Activated T-helper 2 cell treated with anti-CD3 and anti-CD28 coated beads, Interferon-gamma antibody, Interleukin-2, Interleukin-4, amounts not matched to agents 10 μg/mL and 5 μg/mL and 100 μg/mL, durations not matched to agents 14 hours and 24 hours and 36 hours (primary cell): ENCODE data around the gene MIGA2. TPM values are rescaled to one million over a fixed set of nuclear protein-coding genes. Genes with fewer than 3 reads are reported as not detected.
A peak's percentile ranks its signal among the peaks of the same experiment; 100 is the strongest.

Experiments used
- DNase-seq: peaks from one replicate; pipeline ENCODE4 v3.0.0; 2021; ENCODE audit warnings: low spot score
- H3K27ac Mint-ChIP-seq: one replicate; pipeline ENCODE4 v1.8.0; 2021; ENCODE audit warnings: mixed read lengths
- H3K27me3 Mint-ChIP-seq: one replicate; pipeline ENCODE4 v1.8.0; 2021; ENCODE audit warnings: low read depth, mixed read lengths
- H3K36me3 Mint-ChIP-seq: one replicate; pipeline ENCODE4 v1.8.0; 2021; ENCODE audit warnings: low read depth, mixed read lengths
- H3K4me1 Mint-ChIP-seq: one replicate; pipeline ENCODE4 v1.8.0; 2021; ENCODE audit warnings: low read depth, mixed read lengths
- H3K4me3 Mint-ChIP-seq: one replicate; pipeline ENCODE4 v1.8.0; 2021; ENCODE audit warnings: low read depth, mild to moderate bottlenecking, moderate library complexity, mixed read lengths
- H3K9me3 Mint-ChIP-seq: one replicate; pipeline ENCODE4 v1.8.0; 2021; ENCODE audit warnings: mixed read lengths
- intact Hi-C: fragments of 100-400 bp; cut with micrococcal nuclease; formaldehyde crosslinking; loops from one replicate; pipeline ENCODE4 v1.15.1; 2023
- total RNA-seq: library from RNA; stranded (reverse); gene quantifications from 2 replicates; pipeline ENCODE4 v1.2.3, GENCODE V29; 2022

Gene MIGA2
- total RNA-seq, 1 donor from 2014 or later = 41.7 TPM

GRCh38 chr9:129058965-129059795, 22.8 kb downstream of the MIGA2 start:
- intact Hi-C loops = no loop called here
- no peaks in the 10 kb centered on the region for H3K9me3 Mint-ChIP-seq
- peaks cover 11% of the 10 kb centered on the region for H3K36me3 Mint-ChIP-seq
- H3K27ac Mint-ChIP-seq = no peak overlapping the region
- DNase-seq = no peak
- H3K4me3 Mint-ChIP-seq = no peak overlapping the region
- no peaks in the 10 kb centered on the region for H3K4me1 Mint-ChIP-seq
- no peaks in the 10 kb centered on the region for H3K27me3 Mint-ChIP-seq

GRCh38 chr9:129059796-129060785, 23.7 kb downstream of the MIGA2 start:
- Mint-ChIP-seq H3K4me1 (no peaks in the 10 kb centered on the region), H3K36me3 (peaks cover 6% of the 10 kb centered on the region), H3K27ac (no peak overlapping the region), H3K9me3 (no peaks in the 10 kb centered on the region), H3K4me3 (no peak overlapping the region), H3K27me3 (no peaks in the 10 kb centered on the region)
- intact Hi-C loops = no loop called here
- DNase-seq = no peak

GRCh38 chr9:129060991-129061390, 24.6 kb downstream of the MIGA2 start:
- no peaks in the 10 kb centered on the region for H3K9me3 Mint-ChIP-seq
- intact Hi-C loops = no loop called here
- no peaks in the 10 kb centered on the region for H3K27me3 Mint-ChIP-seq
- H3K4me1 Mint-ChIP-seq = no peaks in the 10 kb centered on the region
- peaks cover 12% of the 10 kb centered on the region for H3K36me3 Mint-ChIP-seq
- no peak overlapping the region for H3K4me3 Mint-ChIP-seq
- no peak for DNase-seq
- no peak overlapping the region for H3K27ac Mint-ChIP-seq

- H3K27ac Mint-ChIP-seq = no peak overlapping the region
- no peak for DNase-seq
- H3K4me1 Mint-ChIP-seq = no peaks in the 10 kb centered on the region
- intact Hi-C loops = no loop called here
- H3K4me3 Mint-ChIP-seq = no peak overlapping the region
- H3K9me3 Mint-ChIP-seq = no peaks in the 10 kb centered on the region
- H3K27me3 Mint-ChIP-seq = no peaks in the 10 kb centered on the region
- peaks cover 13% of the 10 kb centered on the region for H3K36me3 Mint-ChIP-seq
Observed at GRCh38 chr9:129063061-129063460, 26.6 kb downstream of the MIGA2 start.

- no peaks in the 10 kb centered on the region for H3K9me3 Mint-ChIP-seq
- H3K36me3 Mint-ChIP-seq = peaks cover 22% of the 10 kb centered on the region
- H3K4me1 Mint-ChIP-seq = peaks cover 9% of the 10 kb centered on the region
- no peak overlapping the region for H3K4me3 Mint-ChIP-seq
- no peaks in the 10 kb centered on the region for H3K27me3 Mint-ChIP-seq
- H3K27ac Mint-ChIP-seq = no peak overlapping the region
- DNase-seq = no peak
- intact Hi-C loops = no loop called here
Observed at GRCh38 chr9:129064499-129064908, 28.1 kb downstream of the MIGA2 start.

GRCh38 chr9:129068110-129068509, 31.7 kb downstream of the MIGA2 start:
- no peak for DNase-seq
- Mint-ChIP-seq H3K4me1 (peaks cover 18% of the 10 kb centered on the region), H3K36me3 (peaks cover 19% of the 10 kb centered on the region), H3K9me3 (no peaks in the 10 kb centered on the region), H3K4me3 (no peak overlapping the region), H3K27ac (peak overlapping the region; percentile 64), H3K27me3 (no peaks in the 10 kb centered on the region)
- intact Hi-C loops = no loop called here

GRCh38 chr9:129068990-129069861, 32.8 kb downstream of the MIGA2 start:
- no peaks in the 10 kb centered on the region for H3K9me3 Mint-ChIP-seq
- H3K27me3 Mint-ChIP-seq = no peaks in the 10 kb centered on the region

DNA sequence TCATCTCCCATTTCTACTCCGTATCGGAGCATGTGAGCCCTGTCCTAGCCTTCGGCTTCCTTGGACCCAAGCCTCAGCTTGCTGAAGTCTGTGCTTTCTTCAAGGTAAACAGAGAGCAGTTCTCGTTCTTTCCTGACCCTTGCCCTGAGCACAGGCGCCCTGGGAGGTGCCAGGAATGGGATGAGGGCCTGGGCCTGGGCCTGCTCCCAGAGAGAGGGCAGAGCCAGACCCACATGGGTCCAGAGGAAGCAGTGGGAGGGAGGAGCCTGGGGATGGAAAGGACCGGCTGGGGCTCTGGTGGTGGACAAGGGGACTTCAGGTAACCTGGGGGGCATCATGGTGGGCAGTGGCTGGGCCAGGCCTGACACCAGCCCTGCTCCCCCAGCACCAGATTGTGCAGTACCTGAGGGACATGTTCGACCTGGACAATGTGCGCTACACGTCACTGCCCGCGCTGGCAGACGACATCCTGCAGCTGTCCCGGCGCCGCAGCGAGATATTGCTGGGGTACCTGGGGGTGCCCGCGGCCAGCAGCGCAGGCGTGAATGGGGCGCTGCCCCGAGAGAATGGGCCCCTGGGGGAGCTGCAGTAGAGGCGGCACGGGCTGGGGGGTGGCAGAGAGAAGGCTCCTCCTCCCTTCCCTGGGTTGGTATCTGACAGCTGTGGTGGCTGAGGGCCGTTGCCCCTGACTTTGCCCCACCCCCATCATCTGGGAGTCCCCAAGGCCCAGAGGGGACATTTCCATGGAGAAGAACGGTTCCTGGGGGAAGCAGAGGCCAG, 33.6 kb downstream of the MIGA2 start:
- no peaks in the 10 kb centered on the region for H3K9me3 Mint-ChIP-seq
- no peak overlapping the region for H3K4me3 Mint-ChIP-seq
- DNase-seq = no peak
- peaks cover 18% of the 10 kb centered on the region for H3K4me1 Mint-ChIP-seq
- peak overlapping the region; percentile 63 for H3K27ac Mint-ChIP-seq
- intact Hi-C loops = no loop called here
- no peaks in the 10 kb centered on the region for H3K27me3 Mint-ChIP-seq
- peaks cover 16% of the 10 kb centered on the region for H3K36me3 Mint-ChIP-seq

More at GRCh38 chr9:129068990-129069861, 32.8 kb downstream of the MIGA2 start:
- no peak overlapping the region for H3K4me3 Mint-ChIP-seq
- peak overlapping the region; percentile 71 for H3K27ac Mint-ChIP-seq
- intact Hi-C loops = no loop called here
- peak; percentile 62 for DNase-seq
- H3K4me1 Mint-ChIP-seq = peaks cover 18% of the 10 kb centered on the region
- peaks cover 16% of the 10 kb centered on the region for H3K36me3 Mint-ChIP-seq

DNA sequence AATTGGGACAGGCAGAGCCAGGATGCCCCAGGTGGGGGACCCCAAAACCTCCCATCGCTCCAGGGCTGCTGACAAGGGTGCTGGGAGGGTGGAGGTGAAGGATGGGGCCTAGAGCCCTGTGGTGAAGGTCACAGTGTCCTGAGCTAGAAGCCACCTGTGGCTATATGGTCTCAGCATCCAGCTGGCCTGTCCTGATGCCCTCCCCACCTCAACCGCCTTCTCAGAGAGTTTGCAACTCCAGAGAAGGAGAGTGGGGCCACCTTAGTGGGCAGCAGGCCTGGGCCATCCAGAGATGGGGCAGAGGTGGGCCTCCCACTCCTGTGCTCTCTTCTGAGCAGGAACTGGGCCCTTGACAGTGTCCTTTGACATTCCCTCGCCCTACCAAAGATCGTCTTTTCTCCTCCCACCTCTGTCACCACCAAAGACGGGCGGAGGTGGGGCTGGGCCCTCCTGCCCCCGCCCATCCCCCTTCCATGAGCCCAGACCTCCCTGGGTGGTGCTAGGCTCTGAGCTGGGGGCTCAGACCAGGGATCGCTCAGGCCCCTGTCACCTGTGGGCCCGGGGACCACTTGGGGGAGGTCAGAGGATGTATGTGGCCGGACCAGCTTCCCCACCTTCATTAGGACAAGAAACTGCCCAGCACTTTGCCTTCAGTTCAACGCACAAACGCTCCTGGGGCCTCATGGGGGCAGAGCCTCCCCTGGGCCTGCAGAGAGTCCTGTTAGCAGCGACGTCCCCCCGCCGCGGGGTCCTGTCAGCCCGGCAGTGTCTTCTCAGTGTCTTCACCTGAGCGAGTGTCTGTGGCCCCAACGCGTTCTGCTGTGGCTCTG, 34.5 kb downstream of the MIGA2 start:
- no peak overlapping the region for H3K4me3 Mint-ChIP-seq
- H3K27me3 Mint-ChIP-seq = no peaks in the 10 kb centered on the region
- no peak overlapping the region for H3K27ac Mint-ChIP-seq
- DNase-seq = no peak
- intact Hi-C loops = no loop called here
- H3K4me1 Mint-ChIP-seq = peaks cover 18% of the 10 kb centered on the region
- no peaks in the 10 kb centered on the region for H3K9me3 Mint-ChIP-seq
- peaks cover 11% of the 10 kb centered on the region for H3K36me3 Mint-ChIP-seq

DNA sequence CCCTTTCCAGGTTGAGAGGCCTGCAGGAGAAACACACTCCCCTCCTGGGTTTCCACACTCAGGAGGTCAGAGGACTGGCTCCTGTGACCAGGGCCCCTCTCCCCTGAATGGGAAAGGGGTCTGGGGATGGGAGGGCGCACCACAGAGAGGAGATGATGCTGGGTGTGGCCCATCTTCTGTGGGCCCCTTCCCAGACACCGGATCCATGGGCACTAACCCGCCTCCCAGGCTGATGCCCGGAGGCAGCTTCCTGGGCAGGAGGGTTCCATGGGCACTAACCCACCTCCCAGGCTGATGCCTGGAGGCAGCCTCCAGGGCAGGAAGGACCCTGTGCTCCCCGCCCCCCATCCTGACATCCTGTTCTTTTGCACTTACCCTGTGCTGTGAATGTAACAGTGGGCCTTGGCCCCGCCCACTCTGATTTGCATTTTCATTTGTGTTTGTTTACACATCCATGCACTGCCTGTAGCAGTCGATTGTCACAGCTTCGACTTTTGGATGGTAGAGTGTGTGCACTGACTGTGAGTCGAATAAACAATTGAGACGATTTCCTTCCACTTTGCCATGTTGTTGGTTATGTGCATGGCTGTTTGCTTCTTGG, 35.2 kb downstream of the MIGA2 start:
- no peak overlapping the region for H3K27ac Mint-ChIP-seq
- DNase-seq = no peak
- intact Hi-C loops = no loop called here
- no peaks in the 10 kb centered on the region for H3K27me3 Mint-ChIP-seq
- H3K4me3 Mint-ChIP-seq = no peak overlapping the region
- H3K9me3 Mint-ChIP-seq = no peaks in the 10 kb centered on the region
- peaks cover 18% of the 10 kb centered on the region for H3K4me1 Mint-ChIP-seq
- peaks cover 10% of the 10 kb centered on the region for H3K36me3 Mint-ChIP-seq

- intact Hi-C loops = no loop called here
Observed at GRCh38 chr9:129072171-129072570, 35.7 kb downstream of the MIGA2 start.

More at GRCh38 chr9:129072171-129072570, 35.7 kb downstream of the MIGA2 start:
- Mint-ChIP-seq H3K36me3 (peaks cover 10% of the 10 kb centered on the region), H3K4me1 (peaks cover 18% of the 10 kb centered on the region), H3K4me3 (no peak overlapping the region), H3K27ac (no peak overlapping the region), H3K27me3 (no peaks in the 10 kb centered on the region), H3K9me3 (no peaks in the 10 kb centered on the region)
- DNase-seq = no peak
